ENCODE measurements around the gene C6orf120.

DNA sequence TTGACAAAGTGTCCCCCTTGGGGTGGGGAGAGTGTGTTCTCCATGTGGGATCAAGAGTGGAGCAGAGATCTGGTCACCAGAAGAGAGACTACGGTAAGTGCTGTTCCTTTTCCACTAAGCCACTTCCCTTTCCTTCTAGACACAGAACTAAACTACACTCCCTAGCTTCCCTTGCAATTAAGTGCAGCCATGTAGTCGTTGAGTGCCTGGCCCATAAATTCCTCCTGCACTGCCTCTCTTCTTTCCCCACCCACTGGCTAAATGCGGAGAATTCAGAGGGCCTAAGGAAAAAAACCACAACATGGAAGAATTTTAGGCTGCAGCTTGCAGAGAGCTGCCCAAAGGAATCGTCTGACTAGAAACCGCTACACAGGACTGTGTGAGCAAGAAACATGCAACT lies 1.6 kb upstream of the C6orf120 start:
- TF ChIP-seq EZH2 (IDR thresholded peaks at IDR 0.05; ENCODE audit: insufficient read depth, low read length): no peak
- TF ChIP-seq, protein P1, sequence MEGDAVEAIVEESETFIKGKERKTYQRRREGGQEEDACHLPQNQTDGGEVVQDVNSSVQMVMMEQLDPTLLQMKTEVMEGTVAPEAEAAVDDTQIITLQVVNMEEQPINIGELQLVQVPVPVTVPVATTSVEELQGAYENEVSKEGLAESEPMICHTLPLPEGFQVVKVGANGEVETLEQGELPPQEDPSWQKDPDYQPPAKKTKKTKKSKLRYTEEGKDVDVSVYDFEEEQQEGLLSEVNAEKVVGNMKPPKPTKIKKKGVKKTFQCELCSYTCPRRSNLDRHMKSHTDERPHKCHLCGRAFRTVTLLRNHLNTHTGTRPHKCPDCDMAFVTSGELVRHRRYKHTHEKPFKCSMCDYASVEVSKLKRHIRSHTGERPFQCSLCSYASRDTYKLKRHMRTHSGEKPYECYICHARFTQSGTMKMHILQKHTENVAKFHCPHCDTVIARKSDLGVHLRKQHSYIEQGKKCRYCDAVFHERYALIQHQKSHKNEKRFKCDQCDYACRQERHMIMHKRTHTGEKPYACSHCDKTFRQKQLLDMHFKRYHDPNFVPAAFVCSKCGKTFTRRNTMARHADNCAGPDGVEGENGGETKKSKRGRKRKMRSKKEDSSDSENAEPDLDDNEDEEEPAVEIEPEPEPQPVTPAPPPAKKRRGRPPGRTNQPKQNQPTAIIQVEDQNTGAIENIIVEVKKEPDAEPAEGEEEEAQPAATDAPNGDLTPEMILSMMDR (IDR thresholded peaks at IDR 0.05; ENCODE audit: insufficient read depth, low read depth, low read length): no peak
